C4-2B (cell line): Measurements from ENCODE around the gene RPS14.

Source experiments
- H3K27ac ChIP-seq: fragments of 450-650 bp; 2 replicates; pipeline ENCODE4 v1.5.1; 2017
- CTCF ChIP-seq: fragments of 450-650 bp; conservative IDR thresholded peaks from 2 replicates; pipeline ENCODE4 v1.5.1; 2017; ENCODE audit warnings: mild to moderate bottlenecking
- ZFX ChIP-seq: fragments of 450-650 bp; IDR thresholded peaks from 2 replicates; pipeline ENCODE4 v1.6.1; 2017

RPS14 gene

GRCh38 chr5:150394912-150395687 lies 54.4 kb downstream of the RPS14 start:
- TF ChIP-seq CTCF = no peak
- no peak for TF ChIP-seq ZFX
- no peak overlapping the region for H3K27ac ChIP-seq

- H3K27ac ChIP-seq = no peak overlapping the region
- no peak for TF ChIP-seq CTCF
- no peak for TF ChIP-seq ZFX
These were observed 55.4 kb downstream of the RPS14 start for GRCh38 chr5:150394131-150394530.

GRCh38 chr5:150393096-150393645 lies 56.4 kb downstream of the RPS14 start:
- H3K27ac ChIP-seq = no peak overlapping the region
- TF ChIP-seq CTCF = no peak
- TF ChIP-seq ZFX = no peak

- TF ChIP-seq ZFX = no peak
- no peak for TF ChIP-seq CTCF
- no peak overlapping the region for H3K27ac ChIP-seq
These were observed 56.9 kb downstream of the RPS14 start for GRCh38 chr5:150392680-150393079.
